ENCODE results near the gene PAF1. TPM values are rescaled to one million over a fixed set of nuclear protein-coding genes. Genes with fewer than 3 reads are reported as not detected.

Gene PAF1
- total RNA-seq, 1 experiment from 2014 or later = 53.5 TPM

DNA sequence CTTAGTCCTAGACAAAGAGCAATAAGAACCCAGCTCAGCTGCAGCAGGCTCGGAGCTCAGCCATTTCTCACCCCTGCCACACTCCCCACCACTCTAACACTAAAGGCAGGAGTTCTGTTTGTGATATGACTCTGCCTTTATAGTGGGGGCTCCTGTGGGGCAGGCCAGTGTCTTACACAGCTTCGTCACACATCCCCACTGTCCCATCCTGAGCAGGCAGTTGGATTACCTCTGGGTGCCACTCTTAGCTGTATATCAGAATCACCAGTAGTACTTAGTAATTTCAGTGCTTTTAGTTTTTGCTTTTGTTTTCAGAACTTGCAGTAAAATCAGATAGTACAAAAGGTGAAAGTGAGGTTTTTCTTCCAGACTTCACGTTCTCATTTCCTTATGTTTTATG lies 31.9 kb downstream of the PAF1 start (continued):
- no peak for TF ChIP-seq EZH2phosphoT487 (IDR thresholded peaks at IDR 0.05; ENCODE audit: borderline replicate concordance)
- TF ChIP-seq EZH2 (IDR thresholded peaks at IDR 0.05) = no peak
- no peak for TF ChIP-seq EGR1 (IDR thresholded peaks at IDR 0.05; ENCODE audit: low read depth)
- TF ChIP-seq, protein P1, sequence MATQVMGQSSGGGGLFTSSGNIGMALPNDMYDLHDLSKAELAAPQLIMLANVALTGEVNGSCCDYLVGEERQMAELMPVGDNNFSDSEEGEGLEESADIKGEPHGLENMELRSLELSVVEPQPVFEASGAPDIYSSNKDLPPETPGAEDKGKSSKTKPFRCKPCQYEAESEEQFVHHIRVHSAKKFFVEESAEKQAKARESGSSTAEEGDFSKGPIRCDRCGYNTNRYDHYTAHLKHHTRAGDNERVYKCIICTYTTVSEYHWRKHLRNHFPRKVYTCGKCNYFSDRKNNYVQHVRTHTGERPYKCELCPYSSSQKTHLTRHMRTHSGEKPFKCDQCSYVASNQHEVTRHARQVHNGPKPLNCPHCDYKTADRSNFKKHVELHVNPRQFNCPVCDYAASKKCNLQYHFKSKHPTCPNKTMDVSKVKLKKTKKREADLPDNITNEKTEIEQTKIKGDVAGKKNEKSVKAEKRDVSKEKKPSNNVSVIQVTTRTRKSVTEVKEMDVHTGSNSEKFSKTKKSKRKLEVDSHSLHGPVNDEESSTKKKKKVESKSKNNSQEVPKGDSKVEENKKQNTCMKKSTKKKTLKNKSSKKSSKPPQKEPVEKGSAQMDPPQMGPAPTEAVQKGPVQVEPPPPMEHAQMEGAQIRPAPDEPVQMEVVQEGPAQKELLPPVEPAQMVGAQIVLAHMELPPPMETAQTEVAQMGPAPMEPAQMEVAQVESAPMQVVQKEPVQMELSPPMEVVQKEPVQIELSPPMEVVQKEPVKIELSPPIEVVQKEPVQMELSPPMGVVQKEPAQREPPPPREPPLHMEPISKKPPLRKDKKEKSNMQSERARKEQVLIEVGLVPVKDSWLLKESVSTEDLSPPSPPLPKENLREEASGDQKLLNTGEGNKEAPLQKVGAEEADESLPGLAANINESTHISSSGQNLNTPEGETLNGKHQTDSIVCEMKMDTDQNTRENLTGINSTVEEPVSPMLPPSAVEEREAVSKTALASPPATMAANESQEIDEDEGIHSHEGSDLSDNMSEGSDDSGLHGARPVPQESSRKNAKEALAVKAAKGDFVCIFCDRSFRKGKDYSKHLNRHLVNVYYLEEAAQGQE (IDR thresholded peaks at IDR 0.05; ENCODE audit: low read depth) = no peak

DNA sequence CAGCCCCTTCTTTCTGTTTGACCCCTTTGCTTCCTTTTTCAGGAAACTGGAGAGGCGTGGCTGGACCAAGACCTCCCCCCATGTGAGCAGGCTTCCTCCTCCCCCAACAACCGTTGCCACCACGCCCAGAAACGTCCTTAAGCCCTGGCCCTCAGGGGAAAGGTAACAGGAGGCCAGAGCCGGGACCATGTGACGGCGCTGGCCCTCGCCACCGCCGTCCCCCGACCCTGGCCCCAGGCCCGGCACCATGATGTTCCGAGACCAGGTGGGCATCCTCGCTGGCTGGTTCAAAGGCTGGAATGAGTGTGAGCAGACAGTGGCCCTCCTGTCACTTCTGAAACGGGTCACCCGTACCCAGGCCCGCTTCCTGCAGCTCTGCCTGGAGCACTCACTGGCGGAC lies 34.3 kb downstream of the PAF1 start:
- Histone ChIP-seq H2AFZ (ENCODE audit: low read depth, low read length, poor library complexity, severe bottlenecking) (no peak overlapping the region), H3K9me2 (ENCODE audit: insufficient read depth) (no peaks in the 10 kb centered on the region), H3K27ac (ENCODE audit: low read depth, low read length) (no peak overlapping the region), H3K27me3 (ENCODE audit: insufficient read depth, low read length) (no peaks in the 10 kb centered on the region), H3K36me3 (ENCODE audit: control insufficient read depth in 1 of 2, insufficient read depth in 2 of 2, low read length in 2 of 2) (peaks cover 42 to 68% of the 10 kb centered on the region in 2 experiments; a peak in 3 of 4 replicates), H3K4me1 (ENCODE audit: control insufficient read depth in 1 of 2, insufficient read depth in 2 of 2, low read length in 2 of 2) (no peaks in the 10 kb centered on the region), H3K79me2 (ENCODE audit: insufficient read depth, low read length) (peaks cover 20% of the 10 kb centered on the region), H3K4me3 (replicated peaks in 1 of 2; ENCODE audit: low read depth in 1 of 2, low read length in 2 of 2) (no peak overlapping the region), H4K20me1 (ENCODE audit: insufficient read depth) (no peaks in the 10 kb centered on the region), H3K9ac (ENCODE audit: low read length) (no peak overlapping the region), H3K9me3 (ENCODE audit: control insufficient read depth in 1 of 2, insufficient read depth in 1 of 2, low read depth in 1 of 2, low read length in 2 of 2) (no peaks in the 10 kb centered on the region), H3K4me2 (ENCODE audit: low read length) (no peak overlapping the region)
- ChIA-PET RAD21 (ENCODE audit: low non-redundant PET in 1 of 2, low total read pairs in 2 of 2, uncharacterized antibody in 2 of 2, unreplicated experiment in 2 of 2) (no interaction called here), CTCF (no interaction called here), POLR2A (no interaction called here)
- intact Hi-C loops (cut with micrococcal nuclease) = no loop called here
- TF ChIP-seq EZH2 (IDR thresholded peaks at IDR 0.05) (no peak), SIN3A (IDR thresholded peaks at IDR 0.05; ENCODE audit: low read depth) (no peak), ZNF274 (IDR thresholded peaks at IDR 0.05; ENCODE audit: low read depth, low read length) (no peak), RAD21 (IDR thresholded peaks at IDR 0.05; ENCODE audit: low read depth) (no peak), SP1 (IDR thresholded peaks at IDR 0.05; ENCODE audit: low read depth) (no peak), EZH2phosphoT487 (IDR thresholded peaks at IDR 0.05; ENCODE audit: borderline replicate concordance) (no peak), FOSL1 (IDR thresholded peaks at IDR 0.05; ENCODE audit: low read depth) (no peak)
- TF ChIP-seq, protein P2, sequence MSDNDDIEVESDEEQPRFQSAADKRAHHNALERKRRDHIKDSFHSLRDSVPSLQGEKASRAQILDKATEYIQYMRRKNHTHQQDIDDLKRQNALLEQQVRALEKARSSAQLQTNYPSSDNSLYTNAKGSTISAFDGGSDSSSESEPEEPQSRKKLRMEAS (IDR thresholded peaks at IDR 0.05) = no peak
- DNase-seq (ENCODE audit: low read depth, low spot score) (no peak), ATAC-seq (no peak)
- BruUV-seq (replicated peaks) = no TSS peak
